HepG2 (cell line): ENCODE data around the gene TEAD1. TPM values are rescaled to one million over a fixed set of nuclear protein-coding genes. Genes with fewer than 3 reads are reported as not detected.

ENCODE experiments used
- ATAC-seq: fragments of 200-7000 bp; cut with Tn5 transposase; 3 replicates; pipeline ENCODE4 v1.9.1; 2020; ENCODE audit warnings: mild to moderate bottlenecking, moderate library complexity
- BruUV-seq: library from RNA; stranded (reverse); fragments of 400-500 nt; replicated peaks from 2 replicates; lab custom pipeline; 2021; lab: Mats Ljungman, UMichigan
- CTCF ChIA-PET: fragments of 300-600 bp; formaldehyde crosslinking; extraction: SDS; loops from one replicate; lab custom pipeline; 2021; ENCODE audit warnings: low total read pairs, inconsistent platforms, low intra/inter-chr PET ratio; lab: Yijun Ruan, JAX
- POLR2A ChIA-PET: fragments of 350-600 bp; sonication (Branson Sonifier 250); formaldehyde crosslinking; loops from one replicate; lab custom pipeline; 2020; ENCODE audit warnings: antibody characterized with exemption, inconsistent platforms; lab: Yijun Ruan, JAX
- DNase-seq: peaks from one replicate; pipeline ENCODE4 v3.0.0-alpha.2; 2015; ENCODE audit warnings: low spot score
- FAIRE-seq: peaks from 3 replicates; lab custom pipeline; 2011; peaks lifted over from hg19 to GRCh38; lab: Jason Lieb, UNC
- H2AFZ ChIP-seq: one replicate; pipeline ENCODE4 v1.6.1; 2011; ENCODE audit warnings: low read length, inconsistent platforms
- H3K27ac ChIP-seq: fragments of 300-600 bp; 3 replicates; pipeline ENCODE4 v1.8.0; 2011; ENCODE audit warnings: mixed run types, mild to moderate bottlenecking, mixed read lengths, low read length, inconsistent platforms; ENCODE audit not compliant: insufficient read depth; ENCODE audit errors: extremely low read length
- H3K27me3 ChIP-seq, 2 experiments: fragments of 200-600 bp in 1 of 2; 2 replicates in 1 of 2; 3 replicates in 1 of 2; pipeline versions ENCODE4 v1.6.0 to v1.8.0; 2011; ENCODE audit warnings: low read length in 2 of 2, mild to moderate bottlenecking in 2 of 2, moderate library complexity in 2 of 2, inconsistent platforms in 1 of 2; ENCODE audit not compliant: insufficient read depth in 2 of 2, control insufficient read depth in 1 of 2
- H3K36me3 ChIP-seq, 2 experiments: fragments of 200-600 bp in 1 of 2; replicated peaks in 1 of 2; 2 replicates in 1 of 2; 3 replicates in 1 of 2; pipeline versions ENCODE4 v1.5.1 to v1.8.0; 2011; ENCODE audit warnings: low read length in 2 of 2, inconsistent platforms in 1 of 2; ENCODE audit not compliant: insufficient read depth in 2 of 2, control insufficient read depth in 1 of 2
- H3K4me1 ChIP-seq: 2 replicates; pipeline ENCODE4 v1.5.1; 2012; ENCODE audit warnings: low read length, inconsistent platforms; ENCODE audit not compliant: insufficient read depth
- H3K4me2 ChIP-seq: 2 replicates; pipeline ENCODE4 v1.6.0; 2011; ENCODE audit warnings: low read depth, low read length, inconsistent platforms
- H3K4me3 ChIP-seq, 3 experiments: fragments of 200-600 bp in 1 of 3; sonication (generic), shearing (Covaris generic) in 1 of 3; replicated peaks in 1 of 3; 2 replicates each; pipeline ENCODE4 v1.5.1; 2011 to 2016; ENCODE audit warnings: low read length in 3 of 3, inconsistent platforms in 2 of 3, low read depth in 2 of 3, mild to moderate bottlenecking in 2 of 3, control low read depth in 1 of 3, mixed read lengths in 1 of 3; ENCODE audit not compliant: insufficient read depth in 1 of 3
- H3K79me2 ChIP-seq: one replicate; pipeline ENCODE4 v1.6.1; 2011; ENCODE audit warnings: low read length, inconsistent platforms; ENCODE audit not compliant: insufficient read depth
- H3K9ac ChIP-seq: 2 replicates; pipeline ENCODE4 v1.6.0; 2011; ENCODE audit warnings: mild to moderate bottlenecking, low read depth, low read length, inconsistent platforms; ENCODE audit not compliant: insufficient read depth
- H3K9me3 ChIP-seq: 2 replicates; pipeline ENCODE4 v1.5.1; 2012; ENCODE audit warnings: mild to moderate bottlenecking, low read length
- H4K20me1 ChIP-seq: 2 replicates; pipeline ENCODE4 v1.6.0; 2011; ENCODE audit warnings: inconsistent platforms, mild to moderate bottlenecking, low read length, moderate library complexity; ENCODE audit not compliant: insufficient read depth
- AHDC1 ChIP-seq: sonication (generic); formaldehyde crosslinking; IDR thresholded peaks from 2 replicates; pipeline ENCODE4 v1.5.1; 2020; ENCODE audit warnings: mild to moderate bottlenecking, missing genetic modification reagents, borderline replicate concordance
- ELF3 ChIP-seq: IDR thresholded peaks from 2 replicates; pipeline ENCODE4 v1.6.1; 2016; ENCODE audit warnings: missing genetic modification reagents, missing compliant biosample characterization
- HCFC1 ChIP-seq: fragments of 150-350 bp; IDR thresholded peaks from 2 replicates; pipeline ENCODE4 v1.6.1; 2014; ENCODE audit warnings: low read depth, low read length
- KAT8 ChIP-seq: IDR thresholded peaks from 2 replicates; pipeline ENCODE4 v1.6.1; 2016; ENCODE audit warnings: missing genetic modification reagents, missing compliant biosample characterization
- KLF12 ChIP-seq: sonication (generic); formaldehyde crosslinking; IDR thresholded peaks from 2 replicates; pipeline ENCODE4 v1.4.0; 2020; ENCODE audit warnings: missing genetic modification reagents, borderline replicate concordance
- NKX3-1 ChIP-seq: sonication (generic); formaldehyde crosslinking; IDR thresholded peaks from 2 replicates; pipeline ENCODE4 v1.5.0; 2020; ENCODE audit warnings: missing genetic modification reagents
- TGIF2 ChIP-seq: IDR thresholded peaks from 2 replicates; pipeline ENCODE4 v1.6.1; 2016; ENCODE audit warnings: control low read depth, missing compliant biosample characterization
- ZBTB42 ChIP-seq: sonication (generic); formaldehyde crosslinking; IDR thresholded peaks from 2 replicates; pipeline ENCODE4 v1.5.0; 2020; ENCODE audit warnings: mild to moderate bottlenecking, missing genetic modification reagents
- ZFY ChIP-seq: sonication (generic); formaldehyde crosslinking; IDR thresholded peaks from 2 replicates; pipeline ENCODE4 v1.4.0; 2020; ENCODE audit warnings: missing genetic modification reagents
- ZNF598 ChIP-seq: sonication (generic); formaldehyde crosslinking; IDR thresholded peaks from 2 replicates; pipeline ENCODE4 v1.5.1; 2020; ENCODE audit warnings: mild to moderate bottlenecking, missing genetic modification reagents, borderline replicate concordance
- ZNF619 ChIP-seq: sonication (generic); formaldehyde crosslinking; IDR thresholded peaks from 2 replicates; pipeline ENCODE4 v1.4.0; 2020; ENCODE audit warnings: mild to moderate bottlenecking, missing genetic modification reagents
- WGBS: methylation state at CpG from one replicate; pipeline ENCODE4 v1.1.6; 2017; ENCODE audit warnings: low lambda C conversion rate; 5-methylcytosine and 5-hydroxymethylcytosine counted together
- in situ Hi-C: cut with HindIII; loops from 2 replicates; pipeline ENCODE4 v1.10.0; 2017; ENCODE audit warnings: low pct_unique_long_range_greater_than_20kb; ENCODE audit not compliant: extremely low pct_ligation_motif_present
- intact Hi-C: fragments of 100-400 bp; cut with micrococcal nuclease; formaldehyde crosslinking; loops from one replicate; pipeline ENCODE4 v1.10.0; 2022; ENCODE audit not compliant: unreplicated experiment
- polyA plus RNA-seq, 8 experiments: library from polyadenylated mRNA; depleted of rRNA in 3 of 8; stranded (reverse) in 7 of 8; unstranded in 1 of 8; fragments of >200 nt; fragmentation: Illumina TruSeq in 4 of 8; extraction: Trizol in 4 of 8; gene quantifications; 2 replicates each; pipeline versions ENCODE4 v1.2.1 to v1.2.3, GENCODE V29; 2011 to 2016; ENCODE audit warnings: low read depth in 4 of 8, missing spikeins in 1 of 8, mixed read lengths in 1 of 8; ENCODE audit not compliant: insufficient read depth in 1 of 8
- total RNA-seq, 5 experiments: library from RNA; depleted of rRNA; stranded (reverse); fragments of >200 nt; fragmentation: Illumina TruSeq; extraction: Trizol; gene quantifications; 2 replicates each; pipeline ENCODE4 v1.2.3, GENCODE V29; 2016; ENCODE audit warnings: low read depth in 1 of 5

Gene TEAD1
- total and polyA plus RNA-seq, 2 of the 13 experiments (the other 11 are each of a cell fraction or from before 2014, with no cell fraction given): 20.1 to 30.5 TPM

GRCh38 chr11:12871788-12872321, 197.6 kb downstream of the TEAD1 start:
- WGBS: 98% methylated on average over 11 of the region's 11 CpGs
- no TSS peak for BruUV-seq
- Histone ChIP-seq H3K79me2 (no peaks in the 10 kb centered on the region), H3K4me1 (no peaks in the 10 kb centered on the region), H3K27ac (no peak overlapping the region), H3K4me2 (no peak overlapping the region), H3K27me3 (no peaks in the 10 kb centered on the region), H3K4me3 (no peak overlapping the region), H2AFZ (no peak overlapping the region), H3K9ac (no peak overlapping the region), H4K20me1 (no peaks in the 10 kb centered on the region), H3K9me3 (no peaks in the 10 kb centered on the region), H3K36me3 (peaks cover 1 to 6% of the 10 kb centered on the region in 2 experiments; a peak in 3 of 5 replicates)
- no peak for TF ChIP-seq ZNF619 (CRISPR knock-in tag)
- TF ChIP-seq TGIF2 (CRISPR knock-in tag): no peak
- no peak for TF ChIP-seq KLF12 (CRISPR knock-in tag)
- no peak for TF ChIP-seq KAT8 (CRISPR knock-in tag)
- TF ChIP-seq ZNF598 (CRISPR knock-in tag): no peak
- no peak for TF ChIP-seq ZBTB42 (CRISPR knock-in tag)
- TF ChIP-seq NKX3-1 (CRISPR knock-in tag): no peak
- no peak for TF ChIP-seq ELF3
- no peak for TF ChIP-seq AHDC1 (CRISPR knock-in tag)
- TF ChIP-seq ZFY (CRISPR knock-in tag): no peak
- TF ChIP-seq HCFC1: no peak
- ChIA-PET CTCF (no interaction called here), POLR2A (no interaction called here)
- in situ Hi-C loops: no loop called here
- ATAC-seq: no peak
- FAIRE-seq: no peak
- intact Hi-C loops: no loop called here
- DNase-seq: no peak
